IMR-90 (cell line): Measurements from ENCODE around the gene RNF217. TPM values are rescaled to one million over a fixed set of nuclear protein-coding genes. Genes with fewer than 3 reads are reported as not detected.

Experiments
- ATAC-seq: fragments of 200-7000 bp; cut with Tn5 transposase; 2 replicates; pipeline ENCODE4 v1.9.1; 2020; ENCODE audit warnings: low read depth, mild to moderate bottlenecking, moderate library complexity
- BruUV-seq: library from RNA; stranded (reverse); fragments of 400-500 nt; replicated peaks from 2 replicates; lab custom pipeline; 2021; lab: Mats Ljungman, UMichigan
- CTCF ChIA-PET: fragments of 300-600 bp; formaldehyde crosslinking; extraction: SDS; loops from one replicate; lab custom pipeline; 2021; ENCODE audit warnings: antibody characterized with exemption; lab: Yijun Ruan, JAX
- POLR2A ChIA-PET: fragments of 300-600 bp; sonication (Branson Sonifier 250); formaldehyde crosslinking; loops from one replicate; lab custom pipeline; 2022; ENCODE audit warnings: antibody characterized with exemption; ENCODE audit not compliant: unreplicated experiment; lab: Charles Lee
- DNase-seq: peaks from one replicate; pipeline ENCODE4 v3.0.0; 2013
- H2AFZ ChIP-seq: replicated peaks from 2 replicates; pipeline ENCODE3; 2013; ENCODE audit warnings: low read length, mild to moderate bottlenecking; ENCODE audit not compliant: poor library complexity
- H2AK5ac ChIP-seq: 2 replicates; pipeline ENCODE4 v1.6.1; 2013; ENCODE audit warnings: low read depth, low read length, inconsistent platforms
- H2AK9ac ChIP-seq: replicated peaks from 2 replicates; pipeline ENCODE3; 2013; ENCODE audit warnings: mild to moderate bottlenecking, low read depth, low read length, moderate library complexity; ENCODE audit not compliant: poor library complexity
- H2BK120ac ChIP-seq: 2 replicates; pipeline ENCODE4 v1.6.1; 2013; ENCODE audit warnings: low read depth, low read length, inconsistent platforms
- H2BK15ac ChIP-seq: 3 replicates; pipeline ENCODE4 v1.6.1; 2013; ENCODE audit warnings: low read depth, low read length, inconsistent platforms
- H2BK20ac ChIP-seq: 2 replicates; pipeline ENCODE4 v1.6.1; 2013; ENCODE audit warnings: low read depth, mild to moderate bottlenecking, inconsistent platforms, low read length, moderate library complexity
- H2BK5ac ChIP-seq: 2 replicates; pipeline ENCODE4 v1.6.1; 2013; ENCODE audit warnings: mild to moderate bottlenecking, low read depth, low read length, inconsistent platforms; ENCODE audit not compliant: poor library complexity, severe bottlenecking
- H3K14ac ChIP-seq: replicated peaks from 2 replicates; pipeline ENCODE4 v1.6.1; 2013; ENCODE audit warnings: low read depth, low read length, inconsistent platforms
- H3K18ac ChIP-seq: 2 replicates; pipeline ENCODE4 v1.6.1; 2013; ENCODE audit warnings: low read depth, low read length, control low read depth
- H3K23ac ChIP-seq: 2 replicates; pipeline ENCODE4 v1.6.1; 2013; ENCODE audit warnings: low read depth, low read length, inconsistent platforms
- H3K27ac ChIP-seq: 2 replicates; pipeline ENCODE4 v1.5.1; 2013; ENCODE audit warnings: mild to moderate bottlenecking, control low read depth, low read length; ENCODE audit not compliant: insufficient read depth
- H3K27me3 ChIP-seq: 2 replicates; pipeline ENCODE4 v1.6.1; 2013; ENCODE audit warnings: low read length; ENCODE audit not compliant: control insufficient read depth, insufficient read depth
- H3K36me3 ChIP-seq: 2 replicates; pipeline ENCODE4 v1.6.1; 2013; ENCODE audit warnings: low read length, mixed read lengths; ENCODE audit not compliant: control insufficient read depth, insufficient read depth
- H3K4ac ChIP-seq: 2 replicates; pipeline ENCODE4 v1.6.1; 2013; ENCODE audit warnings: low read depth, low read length, inconsistent platforms
- H3K4me1 ChIP-seq: 2 replicates; pipeline ENCODE4 v1.6.1; 2013; ENCODE audit warnings: low read length, mixed read lengths; ENCODE audit not compliant: control insufficient read depth, insufficient read depth
- H3K4me2 ChIP-seq: 2 replicates; pipeline ENCODE4 v1.6.1; 2013; ENCODE audit warnings: low read depth, mild to moderate bottlenecking, control low read depth, low read length, moderate library complexity
- H3K4me3 ChIP-seq: 2 replicates; pipeline ENCODE4 v1.5.1; 2013; ENCODE audit warnings: low read depth, mild to moderate bottlenecking, control low read depth, low read length, moderate library complexity; ENCODE audit not compliant: insufficient read depth
- H3K56ac ChIP-seq: 2 replicates; pipeline ENCODE4 v1.6.1; 2013; ENCODE audit warnings: low read length, inconsistent platforms; ENCODE audit not compliant: insufficient read depth; ENCODE audit errors: extremely low read depth
- H3K79me1 ChIP-seq, 2 experiments: 2 replicates each; pipeline ENCODE4 v1.6.1; 2013; ENCODE audit warnings: low read length in 2 of 2, inconsistent platforms in 1 of 2, low read depth in 1 of 2
- H3K9ac ChIP-seq: 2 replicates; pipeline ENCODE4 v1.6.1; 2013; ENCODE audit warnings: low read depth, low read length, control low read depth
- H3K9me1 ChIP-seq: 2 replicates; pipeline ENCODE4 v1.6.1; 2013; ENCODE audit warnings: low read length, inconsistent platforms; ENCODE audit not compliant: insufficient read depth
- H3K9me3 ChIP-seq: 2 replicates; pipeline ENCODE4 v1.6.1; 2013; ENCODE audit warnings: low read length; ENCODE audit not compliant: control insufficient read depth, insufficient read depth
- H4K20me1 ChIP-seq: 2 replicates; pipeline ENCODE4 v1.6.1; 2013; ENCODE audit warnings: low read length, inconsistent platforms; ENCODE audit not compliant: insufficient read depth
- H4K5ac ChIP-seq: 2 replicates; pipeline ENCODE4 v1.6.1; 2013; ENCODE audit warnings: mild to moderate bottlenecking, low read depth, low read length, control low read depth
- H4K8ac ChIP-seq, 2 experiments: 2 replicates each; pipeline ENCODE4 v1.6.1; 2013; ENCODE audit warnings: low read depth in 2 of 2, low read length in 2 of 2, control low read depth in 1 of 2, inconsistent platforms in 1 of 2
- H4K91ac ChIP-seq: 2 replicates; pipeline ENCODE4 v1.6.1; 2013; ENCODE audit warnings: low read depth, low read length, inconsistent platforms; ENCODE audit not compliant: insufficient read depth
- BHLHE40 ChIP-seq: fragments of 150-350 bp; IDR thresholded peaks from 2 replicates; pipeline ENCODE4 v1.6.1; 2016; ENCODE audit warnings: mild to moderate bottlenecking, low read depth, low read length
- CEBPB ChIP-seq: IDR thresholded peaks from 2 replicates; pipeline ENCODE4 v1.6.1; 2012; ENCODE audit warnings: low read depth, low read length, improper control_type of control experiment
- CHD1 ChIP-seq: IDR thresholded peaks from 2 replicates; pipeline ENCODE4 v1.6.1; 2012; ENCODE audit warnings: low read depth, low read length, improper control_type of control experiment
- ELK1 ChIP-seq: fragments of 150-350 bp; IDR thresholded peaks from 2 replicates; pipeline ENCODE4 v1.6.1; 2016; ENCODE audit warnings: low read depth, mild to moderate bottlenecking, low read length, moderate library complexity, borderline replicate concordance
- FOS ChIP-seq: fragments of 150-350 bp; IDR thresholded peaks from 2 replicates; pipeline ENCODE4 v1.6.1; 2016; ENCODE audit warnings: low read depth, low read length
- MAFK ChIP-seq: IDR thresholded peaks from 2 replicates; pipeline ENCODE4 v1.6.1; 2012; ENCODE audit warnings: low read depth, low read length, improper control_type of control experiment
- MAZ ChIP-seq: IDR thresholded peaks from 2 replicates; pipeline ENCODE4 v1.6.1; 2012; ENCODE audit warnings: low read depth, mild to moderate bottlenecking, low read length, improper control_type of control experiment, moderate library complexity, borderline replicate concordance
- MXI1 ChIP-seq: IDR thresholded peaks from 2 replicates; pipeline ENCODE4 v1.6.1; 2012; ENCODE audit warnings: low read depth, mild to moderate bottlenecking, low read length, moderate library complexity, borderline replicate concordance
- NFE2L2 ChIP-seq: fragments of 150-350 bp; IDR thresholded peaks from 2 replicates; pipeline ENCODE4 v1.6.1; 2016; ENCODE audit warnings: low read depth, mild to moderate bottlenecking, low read length
- POLR2A ChIP-seq: IDR thresholded peaks from 2 replicates; pipeline ENCODE4 v1.6.1; 2012; ENCODE audit warnings: mild to moderate bottlenecking, low read depth, low read length
- RAD21 ChIP-seq: IDR thresholded peaks from 2 replicates; pipeline ENCODE4 v1.6.1; 2012; ENCODE audit warnings: low read length, improper control_type of control experiment
- RCOR1 ChIP-seq: IDR thresholded peaks from 2 replicates; pipeline ENCODE4 v1.6.1; 2012; ENCODE audit warnings: mild to moderate bottlenecking, low read length, improper control_type of control experiment; ENCODE audit not compliant: insufficient replicate concordance
- RFX5 ChIP-seq: IDR thresholded peaks from 2 replicates; pipeline ENCODE4 v1.8.0; 2012; ENCODE audit warnings: low read depth, mild to moderate bottlenecking, low read length, moderate library complexity
- SMC3 ChIP-seq: fragments of 150-350 bp; IDR thresholded peaks from 2 replicates; pipeline ENCODE4 v1.6.1; 2016; ENCODE audit warnings: low read depth, mild to moderate bottlenecking, antibody characterized with exemption, low read length, moderate library complexity
- dilution Hi-C: fragments of 300-500 bp; cut with HindIII; formaldehyde crosslinking; loops from one replicate; pipeline ENCODE4 v1.14.3; 2018; ENCODE audit warnings: low sequenced_read_pairs; ENCODE audit not compliant: unreplicated experiment
- in situ Hi-C: fragments of 300-500 bp; cut with MboI; formaldehyde crosslinking; loops from 3 replicates; pipeline ENCODE4 v1.14.3; 2019; ENCODE audit warnings: low sequenced_read_pairs, inconsistent platforms, mixed read lengths
- intact Hi-C: fragments of 100-400 bp; cut with micrococcal nuclease; formaldehyde crosslinking; loops from 2 replicates; pipeline ENCODE4 v1.10.0; 2022
- polyA plus RNA-seq, 3 experiments: library from polyadenylated mRNA; depleted of rRNA; stranded (reverse); fragments of >200 nt; gene quantifications; 2 replicates each; pipeline ENCODE4 v1.2.3, GENCODE V29; 2012; ENCODE audit warnings: low replicate concordance in 1 of 3
- total RNA-seq: library from RNA; depleted of rRNA; stranded (reverse); fragments of >200 nt; gene quantifications from 2 replicates; pipeline ENCODE4 v1.2.3, GENCODE V29; 2012
- TF ChIP-seq, protein P1 (sequence below): fragments of 150-350 bp; IDR thresholded peaks from 2 replicates; pipeline ENCODE4 v1.6.1; 2017; ENCODE audit warnings: mild to moderate bottlenecking, antibody characterized with exemption, low read length, low read depth
- TF ChIP-seq, protein P2 (sequence below): conservative IDR thresholded peaks from 2 replicates; pipeline ENCODE4 v1.5.1; 2012; ENCODE audit warnings: mild to moderate bottlenecking, low read depth, low read length, improper control_type of control experiment

Gene RNF217
- total and polyA plus RNA-seq, 2 of the 4 experiments (the other 2 are of a cell fraction), result 11.7 to 20.4 TPM

GRCh38 chr6:124996411-124996810 lies 34.2 kb downstream of the RNF217 start:
- Histone ChIP-seq H3K27me3 (no peaks in the 10 kb centered on the region), H2BK120ac (no peak overlapping the region), H4K20me1 (no peaks in the 10 kb centered on the region), H3K18ac (no peak overlapping the region), H2AFZ (no peak overlapping the region), H3K4me3 (no peak overlapping the region), H3K9me1 (peaks cover 4% of the 10 kb centered on the region; the same call in 1 of the 2 replicates), H3K14ac (no peak overlapping the region), H3K56ac (no peak overlapping the region), H3K4ac (no peak overlapping the region), H3K9me3 (no peaks in the 10 kb centered on the region), H4K8ac (no peak overlapping the region), H2BK5ac (no peak overlapping the region), H3K36me3 (0 out of 2 replicates have a peak, but pooled peaks cover 2% of the 10 kb centered on the region), H2BK20ac (no peak overlapping the region), H3K4me1 (peaks cover 7% of the 10 kb centered on the region), H4K5ac (no peak overlapping the region), H3K27ac (no peak overlapping the region), H2BK15ac (no peak overlapping the region), H2AK9ac (no peak overlapping the region), H4K91ac (no peak overlapping the region), H2AK5ac (no peak overlapping the region), H3K4me2 (no peak overlapping the region), H3K9ac (no peak overlapping the region), H3K23ac (no peak overlapping the region), H3K79me1 (peaks cover 29 to 60% of the 10 kb centered on the region in 2 experiments)
- POLR2A ChIA-PET, result no interaction called here
- DNase-seq, result no peak
- no peak for TF ChIP-seq MAZ
- TF ChIP-seq SMC3, result no peak
- TF ChIP-seq BHLHE40, result no peak
- no peak for TF ChIP-seq FOS
- TF ChIP-seq, protein P1, sequence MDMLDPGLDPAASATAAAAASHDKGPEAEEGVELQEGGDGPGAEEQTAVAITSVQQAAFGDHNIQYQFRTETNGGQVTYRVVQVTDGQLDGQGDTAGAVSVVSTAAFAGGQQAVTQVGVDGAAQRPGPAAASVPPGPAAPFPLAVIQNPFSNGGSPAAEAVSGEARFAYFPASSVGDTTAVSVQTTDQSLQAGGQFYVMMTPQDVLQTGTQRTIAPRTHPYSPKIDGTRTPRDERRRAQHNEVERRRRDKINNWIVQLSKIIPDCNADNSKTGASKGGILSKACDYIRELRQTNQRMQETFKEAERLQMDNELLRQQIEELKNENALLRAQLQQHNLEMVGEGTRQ, result no peak
- no peak for TF ChIP-seq POLR2A
- no peak for TF ChIP-seq RFX5
- no peak for TF ChIP-seq RAD21
- TF ChIP-seq MXI1, result no peak
- no peak for TF ChIP-seq NFE2L2
- TF ChIP-seq CHD1, result no peak
- no peak for TF ChIP-seq ELK1
- TF ChIP-seq CEBPB, result no peak
- no peak for TF ChIP-seq MAFK
- no peak for TF ChIP-seq RCOR1
- TF ChIP-seq, protein P2, sequence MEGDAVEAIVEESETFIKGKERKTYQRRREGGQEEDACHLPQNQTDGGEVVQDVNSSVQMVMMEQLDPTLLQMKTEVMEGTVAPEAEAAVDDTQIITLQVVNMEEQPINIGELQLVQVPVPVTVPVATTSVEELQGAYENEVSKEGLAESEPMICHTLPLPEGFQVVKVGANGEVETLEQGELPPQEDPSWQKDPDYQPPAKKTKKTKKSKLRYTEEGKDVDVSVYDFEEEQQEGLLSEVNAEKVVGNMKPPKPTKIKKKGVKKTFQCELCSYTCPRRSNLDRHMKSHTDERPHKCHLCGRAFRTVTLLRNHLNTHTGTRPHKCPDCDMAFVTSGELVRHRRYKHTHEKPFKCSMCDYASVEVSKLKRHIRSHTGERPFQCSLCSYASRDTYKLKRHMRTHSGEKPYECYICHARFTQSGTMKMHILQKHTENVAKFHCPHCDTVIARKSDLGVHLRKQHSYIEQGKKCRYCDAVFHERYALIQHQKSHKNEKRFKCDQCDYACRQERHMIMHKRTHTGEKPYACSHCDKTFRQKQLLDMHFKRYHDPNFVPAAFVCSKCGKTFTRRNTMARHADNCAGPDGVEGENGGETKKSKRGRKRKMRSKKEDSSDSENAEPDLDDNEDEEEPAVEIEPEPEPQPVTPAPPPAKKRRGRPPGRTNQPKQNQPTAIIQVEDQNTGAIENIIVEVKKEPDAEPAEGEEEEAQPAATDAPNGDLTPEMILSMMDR, result no peak
- dilution Hi-C loops (no loop called here), in situ Hi-C loops (no loop called here), intact Hi-C loops (no loop called here)
- no TSS peak for BruUV-seq
- no peak for ATAC-seq
- CTCF ChIA-PET, result no interaction called here
